Erythroblast (primary cell): ENCODE measurements around the gene PSMG2.

ENCODE experiments used
- GATA1 ChIP-seq: IDR thresholded peaks from 2 replicates; pipeline ENCODE4 v1.6.1; 2011; ENCODE audit warnings: low read depth, mild to moderate bottlenecking, control low read depth, low read length, moderate library complexity
- POLR2A ChIP-seq: IDR thresholded peaks from 2 replicates; pipeline ENCODE4 v1.6.1; 2011; ENCODE audit warnings: mild to moderate bottlenecking, low read length

DNA sequence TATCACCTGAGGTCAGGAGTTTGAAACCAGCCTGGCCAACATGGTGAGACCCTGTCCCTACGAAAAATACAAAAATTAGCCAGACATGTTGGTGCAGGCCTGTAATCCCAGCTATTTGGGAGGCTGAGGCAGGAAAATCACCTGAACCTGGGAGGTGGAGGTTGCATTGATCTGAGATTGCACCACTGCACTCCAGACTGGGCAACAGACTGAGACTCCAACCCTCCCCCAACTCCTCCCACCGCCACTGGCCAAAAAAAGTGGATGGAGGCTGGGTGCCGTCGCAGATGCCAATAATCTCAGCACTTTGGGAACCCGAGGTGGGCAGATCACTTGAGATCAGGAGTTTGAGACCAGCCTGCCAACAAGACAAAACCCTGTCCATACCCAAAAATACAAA is 34.8 kb upstream of the PSMG2 start:
- TF ChIP-seq POLR2A (no peak), GATA1 (no peak)
